Keratinocyte (primary cell): ENCODE data around the gene CKS1B.

Experiments
- EZH2 ChIP-seq: IDR thresholded peaks from one replicate; pipeline ENCODE4 v1.6.1; 2012; ENCODE audit warnings: inconsistent platforms, mild to moderate bottlenecking, low read length, moderate library complexity
- TF ChIP-seq, protein P1 (sequence below), 3 experiments: IDR thresholded peaks in 1 of 3; conservative IDR thresholded peaks in 1 of 3; optimal IDR thresholded peaks in 1 of 3; 2 replicates in 2 of 3; 3 replicates in 1 of 3; pipeline versions ENCODE3 to v1.5.1; 2011; ENCODE audit warnings: low read length in 3 of 3, mild to moderate bottlenecking in 3 of 3, moderate library complexity in 2 of 3, control low read depth in 1 of 3, inconsistent platforms in 1 of 3; ENCODE audit not compliant: insufficient read depth in 2 of 3; ENCODE audit errors: extremely low read depth in 1 of 3

DNA sequence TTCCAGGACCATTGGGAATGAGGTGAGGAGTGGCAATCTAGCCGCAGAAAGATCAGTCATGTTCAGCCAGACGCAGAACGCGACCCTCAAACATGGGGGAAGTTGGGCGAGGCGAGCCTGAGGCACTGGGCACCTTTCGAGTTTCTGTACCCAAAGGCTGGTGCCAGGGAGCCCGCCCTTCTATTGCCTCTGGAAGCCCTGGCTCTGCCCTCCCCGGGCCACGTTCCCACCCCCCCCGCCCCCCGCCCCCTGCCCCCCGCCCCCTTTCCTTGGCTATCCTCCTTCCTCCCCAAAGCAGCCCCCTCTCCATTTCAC is 25.9 kb downstream of the CKS1B start:
- TF ChIP-seq, protein P1, sequence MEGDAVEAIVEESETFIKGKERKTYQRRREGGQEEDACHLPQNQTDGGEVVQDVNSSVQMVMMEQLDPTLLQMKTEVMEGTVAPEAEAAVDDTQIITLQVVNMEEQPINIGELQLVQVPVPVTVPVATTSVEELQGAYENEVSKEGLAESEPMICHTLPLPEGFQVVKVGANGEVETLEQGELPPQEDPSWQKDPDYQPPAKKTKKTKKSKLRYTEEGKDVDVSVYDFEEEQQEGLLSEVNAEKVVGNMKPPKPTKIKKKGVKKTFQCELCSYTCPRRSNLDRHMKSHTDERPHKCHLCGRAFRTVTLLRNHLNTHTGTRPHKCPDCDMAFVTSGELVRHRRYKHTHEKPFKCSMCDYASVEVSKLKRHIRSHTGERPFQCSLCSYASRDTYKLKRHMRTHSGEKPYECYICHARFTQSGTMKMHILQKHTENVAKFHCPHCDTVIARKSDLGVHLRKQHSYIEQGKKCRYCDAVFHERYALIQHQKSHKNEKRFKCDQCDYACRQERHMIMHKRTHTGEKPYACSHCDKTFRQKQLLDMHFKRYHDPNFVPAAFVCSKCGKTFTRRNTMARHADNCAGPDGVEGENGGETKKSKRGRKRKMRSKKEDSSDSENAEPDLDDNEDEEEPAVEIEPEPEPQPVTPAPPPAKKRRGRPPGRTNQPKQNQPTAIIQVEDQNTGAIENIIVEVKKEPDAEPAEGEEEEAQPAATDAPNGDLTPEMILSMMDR (optimal IDR thresholded peaks at IDR 0.05 in 1 of 3, IDR thresholded peaks at IDR 0.05 in 1 of 3, conservative IDR thresholded peaks at IDR 0.05 in 1 of 3; ENCODE audit: extremely low read depth in 1 of 3, insufficient read depth in 2 of 3, low read length in 3 of 3), result no peak
- TF ChIP-seq EZH2, result no peak
